Panc1 (cell line): Measurements from ENCODE around the gene KRTAP4-5. TPM values are rescaled to one million over a fixed set of nuclear protein-coding genes. Genes with fewer than 3 reads are reported as not detected.

Source experiments
- ATAC-seq: fragments of 200-7000 bp; cut with Tn5 transposase; 2 replicates; pipeline ENCODE4 v1.9.1; 2020; ENCODE audit warnings: mild to moderate bottlenecking, moderate library complexity
- BruUV-seq: library from RNA; stranded (reverse); fragments of 400-500 nt; replicated peaks from 2 replicates; lab custom pipeline; 2021; lab: Mats Ljungman, UMichigan
- CTCF ChIA-PET: fragments of 300-600 bp; sonication (Branson Sonifier 250); formaldehyde crosslinking; loops from one replicate; lab custom pipeline; 2022; ENCODE audit warnings: antibody characterized with exemption; lab: Charles Lee
- POLR2A ChIA-PET: fragments of 300-600 bp; sonication (Branson Sonifier 250); formaldehyde crosslinking; loops from one replicate; lab custom pipeline; 2022; ENCODE audit warnings: antibody characterized with exemption; lab: Charles Lee
- DNase-seq: peaks from one replicate; pipeline ENCODE4 v3.0.0-alpha.2; 2010; ENCODE audit warnings: low read depth, low spot score
- H3K27ac ChIP-seq: 2 replicates; pipeline ENCODE4 v1.5.1; 2011; ENCODE audit warnings: mild to moderate bottlenecking, low read length, inconsistent platforms
- H3K27me3 ChIP-seq: fragments of 200-500 bp; sonication (Bioruptor generic); 2 replicates; pipeline ENCODE4 v1.6.0; 2014; ENCODE audit warnings: low read length, inconsistent platforms; ENCODE audit not compliant: control insufficient read depth, insufficient read depth
- H3K36me3 ChIP-seq: fragments of 200-500 bp; sonication (Bioruptor generic); 2 replicates; pipeline ENCODE4 v1.5.1; 2014; ENCODE audit warnings: inconsistent platforms, mild to moderate bottlenecking, low read length, moderate library complexity; ENCODE audit not compliant: control insufficient read depth, insufficient read depth
- H3K4me1 ChIP-seq: 2 replicates; pipeline ENCODE4 v1.5.1; 2011; ENCODE audit warnings: inconsistent platforms, mild to moderate bottlenecking, low read length, moderate library complexity; ENCODE audit not compliant: control insufficient read depth, insufficient read depth
- H3K4me3 ChIP-seq, 2 experiments: 2 replicates each; pipeline ENCODE4 v1.5.1; 2011 to 2012; ENCODE audit warnings: low read depth in 2 of 2, low read length in 2 of 2, mild to moderate bottlenecking in 2 of 2, inconsistent platforms in 1 of 2, moderate library complexity in 1 of 2
- H3K9me3 ChIP-seq: fragments of 200-500 bp; sonication (Bioruptor generic); 2 replicates; pipeline ENCODE4 v1.5.1; 2014; ENCODE audit warnings: low read depth, mild to moderate bottlenecking, inconsistent platforms, low read length, moderate library complexity; ENCODE audit not compliant: control insufficient read depth, insufficient read depth
- POLR2AphosphoS5 ChIP-seq: IDR thresholded peaks from 2 replicates; pipeline ENCODE4 v1.6.1; 2012; ENCODE audit warnings: mild to moderate bottlenecking, low read depth, low read length, moderate library complexity
- SIN3A ChIP-seq: IDR thresholded peaks from 2 replicates; pipeline ENCODE4 v1.6.1; 2012; ENCODE audit warnings: low read depth, mild to moderate bottlenecking, low read length, moderate library complexity, borderline replicate concordance; ENCODE audit not compliant: insufficient read depth
- TCF7L2 ChIP-seq: IDR thresholded peaks from 2 replicates; pipeline ENCODE4 v1.6.1; 2011; ENCODE audit warnings: mild to moderate bottlenecking, low read depth, low read length, inconsistent platforms
- in situ Hi-C: cut with HindIII; loops from 2 replicates; pipeline ENCODE4 v1.10.0; 2016; ENCODE audit warnings: low sequenced_read_pairs, low pct_unique_long_range_greater_than_20kb
- intact Hi-C: fragments of 100-400 bp; cut with micrococcal nuclease; formaldehyde crosslinking; loops from one replicate; pipeline ENCODE4 v1.10.0; 2022; ENCODE audit not compliant: unreplicated experiment
- total RNA-seq: library from RNA; stranded (reverse); gene quantifications from one replicate; pipeline ENCODE4 v1.2.1, GENCODE V29; 2021; ENCODE audit not compliant: unreplicated experiment
- TF ChIP-seq, protein P1 (sequence below), 2 experiments: IDR thresholded peaks; 2 replicates each; pipeline ENCODE4 v1.6.1; 2011 to 2012; ENCODE audit warnings: low read depth in 2 of 2, control low read depth in 1 of 2, low read length in 1 of 2, mild to moderate bottlenecking in 1 of 2, moderate library complexity in 1 of 2; ENCODE audit not compliant: insufficient read depth in 1 of 2
- TF ChIP-seq, protein P2 (sequence below): fragments of 450-650 bp; IDR thresholded peaks from 2 replicates; pipeline ENCODE4 v1.5.1; 2017; ENCODE audit warnings: mild to moderate bottlenecking

The KRTAP4-5 gene
- total RNA-seq, 1 experiment from 2014 or later: not detected

DNA sequence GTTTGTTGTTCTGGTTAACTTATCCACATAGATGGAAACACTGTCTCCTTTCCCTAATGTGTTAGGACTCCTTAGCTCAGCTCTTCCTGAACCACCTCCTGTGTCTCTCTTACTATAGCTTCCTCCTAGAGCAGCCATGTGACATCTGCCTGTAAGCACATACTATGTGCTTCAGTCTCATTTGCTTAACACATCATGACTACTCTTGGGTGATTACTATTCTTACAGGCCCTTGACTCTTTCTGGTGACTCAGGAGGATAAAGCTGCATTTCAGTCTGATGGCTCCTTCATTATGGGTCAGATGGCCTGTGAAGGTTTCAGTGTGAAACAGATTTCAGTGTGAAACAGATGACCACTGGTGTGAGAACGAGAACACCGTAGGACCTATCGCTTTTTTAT lies 28.7 kb upstream of the KRTAP4-5 start:
- no peaks in the 10 kb centered on the region for H3K4me1 ChIP-seq
- ChIA-PET POLR2A (no interaction called here), CTCF (no interaction called here)
- TF ChIP-seq, protein P1, sequence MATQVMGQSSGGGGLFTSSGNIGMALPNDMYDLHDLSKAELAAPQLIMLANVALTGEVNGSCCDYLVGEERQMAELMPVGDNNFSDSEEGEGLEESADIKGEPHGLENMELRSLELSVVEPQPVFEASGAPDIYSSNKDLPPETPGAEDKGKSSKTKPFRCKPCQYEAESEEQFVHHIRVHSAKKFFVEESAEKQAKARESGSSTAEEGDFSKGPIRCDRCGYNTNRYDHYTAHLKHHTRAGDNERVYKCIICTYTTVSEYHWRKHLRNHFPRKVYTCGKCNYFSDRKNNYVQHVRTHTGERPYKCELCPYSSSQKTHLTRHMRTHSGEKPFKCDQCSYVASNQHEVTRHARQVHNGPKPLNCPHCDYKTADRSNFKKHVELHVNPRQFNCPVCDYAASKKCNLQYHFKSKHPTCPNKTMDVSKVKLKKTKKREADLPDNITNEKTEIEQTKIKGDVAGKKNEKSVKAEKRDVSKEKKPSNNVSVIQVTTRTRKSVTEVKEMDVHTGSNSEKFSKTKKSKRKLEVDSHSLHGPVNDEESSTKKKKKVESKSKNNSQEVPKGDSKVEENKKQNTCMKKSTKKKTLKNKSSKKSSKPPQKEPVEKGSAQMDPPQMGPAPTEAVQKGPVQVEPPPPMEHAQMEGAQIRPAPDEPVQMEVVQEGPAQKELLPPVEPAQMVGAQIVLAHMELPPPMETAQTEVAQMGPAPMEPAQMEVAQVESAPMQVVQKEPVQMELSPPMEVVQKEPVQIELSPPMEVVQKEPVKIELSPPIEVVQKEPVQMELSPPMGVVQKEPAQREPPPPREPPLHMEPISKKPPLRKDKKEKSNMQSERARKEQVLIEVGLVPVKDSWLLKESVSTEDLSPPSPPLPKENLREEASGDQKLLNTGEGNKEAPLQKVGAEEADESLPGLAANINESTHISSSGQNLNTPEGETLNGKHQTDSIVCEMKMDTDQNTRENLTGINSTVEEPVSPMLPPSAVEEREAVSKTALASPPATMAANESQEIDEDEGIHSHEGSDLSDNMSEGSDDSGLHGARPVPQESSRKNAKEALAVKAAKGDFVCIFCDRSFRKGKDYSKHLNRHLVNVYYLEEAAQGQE (IDR thresholded peaks at IDR 0.05; ENCODE audit: insufficient read depth in 1 of 2, low read depth in 2 of 2, low read length in 1 of 2): no peak
- TF ChIP-seq, protein P2, sequence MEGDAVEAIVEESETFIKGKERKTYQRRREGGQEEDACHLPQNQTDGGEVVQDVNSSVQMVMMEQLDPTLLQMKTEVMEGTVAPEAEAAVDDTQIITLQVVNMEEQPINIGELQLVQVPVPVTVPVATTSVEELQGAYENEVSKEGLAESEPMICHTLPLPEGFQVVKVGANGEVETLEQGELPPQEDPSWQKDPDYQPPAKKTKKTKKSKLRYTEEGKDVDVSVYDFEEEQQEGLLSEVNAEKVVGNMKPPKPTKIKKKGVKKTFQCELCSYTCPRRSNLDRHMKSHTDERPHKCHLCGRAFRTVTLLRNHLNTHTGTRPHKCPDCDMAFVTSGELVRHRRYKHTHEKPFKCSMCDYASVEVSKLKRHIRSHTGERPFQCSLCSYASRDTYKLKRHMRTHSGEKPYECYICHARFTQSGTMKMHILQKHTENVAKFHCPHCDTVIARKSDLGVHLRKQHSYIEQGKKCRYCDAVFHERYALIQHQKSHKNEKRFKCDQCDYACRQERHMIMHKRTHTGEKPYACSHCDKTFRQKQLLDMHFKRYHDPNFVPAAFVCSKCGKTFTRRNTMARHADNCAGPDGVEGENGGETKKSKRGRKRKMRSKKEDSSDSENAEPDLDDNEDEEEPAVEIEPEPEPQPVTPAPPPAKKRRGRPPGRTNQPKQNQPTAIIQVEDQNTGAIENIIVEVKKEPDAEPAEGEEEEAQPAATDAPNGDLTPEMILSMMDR: no peak
- TF ChIP-seq SIN3A (no peak), POLR2AphosphoS5 (no peak), TCF7L2 (no peak)
- intact Hi-C loops: no loop called here
- no peak for DNase-seq
- in situ Hi-C loops: no loop called here
- H3K4me3 ChIP-seq: no peak overlapping the region
- H3K27ac ChIP-seq: no peak overlapping the region
- ATAC-seq: no peak
- no TSS peak for BruUV-seq
- H3K9me3 ChIP-seq: no peaks in the 10 kb centered on the region
- peaks cover 15% of the 10 kb centered on the region for H3K27me3 ChIP-seq
- H3K36me3 ChIP-seq: no peaks in the 10 kb centered on the region

DNA sequence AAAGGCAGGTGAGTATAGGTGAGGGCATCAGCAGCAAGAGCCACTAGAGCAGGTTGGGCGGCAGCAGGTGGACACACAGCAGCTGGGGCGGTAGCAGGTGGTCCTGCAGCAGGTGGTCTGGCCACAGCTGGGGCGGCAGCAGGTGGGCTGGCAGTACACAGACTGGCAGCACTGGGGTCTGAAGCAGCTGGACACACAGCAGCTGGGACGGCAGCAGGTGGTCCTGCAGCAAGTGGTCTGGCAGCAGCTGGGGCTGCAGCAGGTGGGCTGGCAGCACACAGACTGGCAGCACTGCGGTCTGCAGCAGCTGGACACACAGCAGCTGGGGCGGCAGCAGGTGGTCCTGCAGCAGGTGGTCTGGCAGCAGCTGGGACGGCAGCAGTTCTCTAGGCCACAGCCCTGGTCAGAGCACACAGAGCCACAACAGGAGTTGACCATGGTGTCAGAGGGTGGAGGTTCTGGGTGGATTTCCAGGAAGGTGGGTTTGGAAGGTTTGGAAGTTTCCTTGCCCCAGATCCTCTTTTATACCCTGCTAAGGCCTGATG lies 28.2 kb upstream of the KRTAP4-5 start, which contains the start of gene KRTAP4-2:
Gene KRTAP4-2, minus strand, starts transcription at position 495 of the 545 bp plus-strand sequence. Its CDS starts 57 bp downstream, at position 438.
- ChIA-PET POLR2A (no interaction called here), CTCF (no interaction called here)
- DNase-seq: no peak
- peaks cover 15% of the 10 kb centered on the region for H3K27me3 ChIP-seq
- no peak within 1 kb of the TSS for H3K27ac ChIP-seq
- in situ Hi-C loops (no loop called here), intact Hi-C loops (no loop called here)
- no peaks in the 10 kb centered on the region for H3K4me1 ChIP-seq
- TF ChIP-seq, protein P2: no peak
- TF ChIP-seq SIN3A (no peak), POLR2AphosphoS5 (no peak), TCF7L2 (no peak)
- TF ChIP-seq, protein P1 (IDR thresholded peaks at IDR 0.05; ENCODE audit: insufficient read depth in 1 of 2, low read depth in 2 of 2, low read length in 1 of 2): no peak
- no peaks in the 10 kb centered on the region for H3K36me3 ChIP-seq
- no peak within 1 kb of the TSS for H3K4me3 ChIP-seq
- no peak for ATAC-seq
- no peaks in the 10 kb centered on the region for H3K9me3 ChIP-seq
- no TSS peak for BruUV-seq
